GM19468 (cell line): ENCODE results near the gene TBC1D3.
"Not testable (repeated sequence)": the region's sequence is repeated elsewhere in the genome, so short reads cannot be mapped to it uniquely, and the experiment has no call there.

Experiments used
- ATAC-seq: cut with Tn5 transposase; IDR thresholded peaks from one replicate; pipeline ENCODE4 v1.9.1; 2021; ENCODE audit warnings: mild to moderate bottlenecking, moderate library complexity, moderate number of reproducible peaks; ENCODE audit not compliant: unreplicated experiment; ENCODE audit errors: extremely low read depth

Gene TBC1D3

GRCh38 chr17:38192455-38192854 lies at the start of gene TBC1D3:
TBC1D3 (minus strand) TSS chr17:38192555; CDS start chr17:38191029, 1,526 bp downstream.
- ATAC-seq: not testable (repeated sequence)

GRCh38 chr17:38232790-38233189 lies 40.4 kb upstream of the TBC1D3 start:
- not testable (repeated sequence) for ATAC-seq

GRCh38 chr17:38225844-38226495 lies 33.6 kb upstream of the TBC1D3 start:
- not testable (repeated sequence) for ATAC-seq

GRCh38 chr17:38220867-38221266 lies 28.5 kb upstream of the TBC1D3 start:
- not testable (repeated sequence) for ATAC-seq

- ATAC-seq: not testable (repeated sequence)
These were observed 7.9 kb upstream of the TBC1D3 start for GRCh38 chr17:38200271-38200670.

- ATAC-seq: not testable (repeated sequence)
These were observed 57.5 kb downstream of the TBC1D3 start for GRCh38 chr17:38134860-38135259.
